ENCODE data around the gene GDF2.

GDF2 gene

DNA sequence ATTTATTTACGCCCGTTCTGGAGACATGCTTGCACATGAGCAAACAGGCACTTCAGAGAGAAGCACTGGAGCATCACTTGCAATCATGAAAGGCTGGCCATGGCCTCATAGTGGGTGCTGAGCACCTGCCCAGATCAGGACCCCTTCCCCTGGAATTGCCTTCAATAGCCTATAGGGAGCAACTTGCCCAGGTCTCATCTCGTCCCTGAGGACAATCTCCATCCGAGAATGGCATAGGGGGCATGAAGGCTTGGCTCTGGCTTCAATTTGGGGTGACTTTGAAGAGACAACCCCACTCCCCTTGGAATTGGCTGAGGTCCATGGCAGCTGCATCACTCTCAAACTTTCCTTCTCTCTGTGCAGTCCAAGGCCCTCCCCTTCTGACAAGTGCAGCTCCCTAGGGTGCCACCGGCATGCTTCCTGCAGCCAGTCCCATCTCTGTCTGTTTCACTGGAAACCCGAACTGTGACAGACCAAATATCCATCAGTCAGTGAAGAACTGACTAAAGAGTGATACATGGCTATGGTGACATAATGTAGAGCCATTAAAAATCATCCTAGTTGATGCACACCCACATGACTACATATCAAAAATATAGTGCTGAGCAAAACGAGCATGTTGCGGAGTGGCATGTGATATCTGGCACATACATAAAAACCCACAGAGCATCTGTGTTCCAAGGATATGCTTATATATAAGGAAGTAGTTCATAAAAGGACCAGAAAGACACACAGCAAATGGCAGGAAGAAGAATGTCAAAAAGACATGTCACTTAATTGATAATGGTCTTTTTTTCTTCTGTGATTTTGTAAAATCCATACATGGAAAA, 12.4 kb downstream of the GDF2 start:
- no peak for DNase-seq

DNA sequence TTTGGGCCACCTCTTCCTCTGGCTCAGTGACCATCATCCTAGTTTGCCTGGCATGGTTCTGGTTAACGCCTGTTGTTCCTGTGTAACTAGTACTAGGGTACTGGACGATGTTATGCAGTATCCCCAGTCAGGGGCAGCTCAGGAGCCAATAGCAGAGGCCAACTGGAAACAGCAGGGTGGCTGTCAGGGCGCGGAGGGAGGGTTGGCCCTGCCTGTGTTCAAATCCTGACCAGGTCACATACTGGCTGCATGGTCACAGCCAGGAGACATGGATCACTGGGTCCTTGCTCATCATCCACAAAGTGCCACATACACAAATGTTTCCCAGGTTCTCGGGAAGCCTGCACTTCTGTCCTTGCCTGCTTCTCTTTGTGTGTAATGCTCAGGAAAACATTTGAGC, 13.7 kb downstream of the GDF2 start:
- no peak for DNase-seq

DNA sequence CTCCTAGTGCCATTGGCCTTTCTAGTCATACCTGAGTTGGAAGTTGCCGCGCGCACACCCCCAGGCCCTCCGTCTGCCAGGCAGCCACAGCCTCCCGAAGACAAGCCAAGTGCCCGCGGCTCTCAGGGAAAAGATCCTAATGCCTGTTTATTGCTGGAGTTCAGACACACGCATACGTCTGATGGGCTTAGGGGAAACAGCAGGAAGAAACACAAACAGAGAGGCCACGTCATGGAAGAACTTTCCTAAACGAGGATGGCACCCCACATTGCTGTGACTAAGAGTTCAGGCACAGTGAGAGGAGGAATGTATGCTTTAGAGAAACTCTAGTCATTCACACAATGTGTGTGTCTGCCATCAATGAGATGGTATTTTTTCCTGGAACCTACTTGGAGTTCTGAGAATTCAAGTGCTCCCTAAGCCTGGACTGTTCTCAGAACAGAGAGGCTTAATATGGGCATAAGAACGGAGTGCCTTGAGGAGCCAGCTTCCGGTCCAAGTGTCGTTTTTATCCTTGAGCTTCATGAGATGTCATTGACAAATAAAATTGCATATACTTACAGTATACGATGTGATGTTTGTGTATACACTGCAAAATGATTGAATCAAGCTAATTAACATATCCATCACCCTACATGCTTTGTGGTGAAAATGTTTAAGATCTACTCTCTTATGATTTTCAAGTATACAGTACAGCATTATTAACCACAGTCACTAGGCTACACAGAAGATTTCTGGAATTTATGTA, 14.3 kb downstream of the GDF2 start:
- DNase-seq: no peak

GRCh38 chr10:47337310-47337709, 15.1 kb downstream of the GDF2 start:
- no peak for DNase-seq

- DNase-seq: no peak
Measured at GRCh38 chr10:47339186-47339735, 17.0 kb downstream of the GDF2 start.

GRCh38 chr10:47339759-47340607, 17.7 kb downstream of the GDF2 start:
- DNase-seq: no peak

DNA sequence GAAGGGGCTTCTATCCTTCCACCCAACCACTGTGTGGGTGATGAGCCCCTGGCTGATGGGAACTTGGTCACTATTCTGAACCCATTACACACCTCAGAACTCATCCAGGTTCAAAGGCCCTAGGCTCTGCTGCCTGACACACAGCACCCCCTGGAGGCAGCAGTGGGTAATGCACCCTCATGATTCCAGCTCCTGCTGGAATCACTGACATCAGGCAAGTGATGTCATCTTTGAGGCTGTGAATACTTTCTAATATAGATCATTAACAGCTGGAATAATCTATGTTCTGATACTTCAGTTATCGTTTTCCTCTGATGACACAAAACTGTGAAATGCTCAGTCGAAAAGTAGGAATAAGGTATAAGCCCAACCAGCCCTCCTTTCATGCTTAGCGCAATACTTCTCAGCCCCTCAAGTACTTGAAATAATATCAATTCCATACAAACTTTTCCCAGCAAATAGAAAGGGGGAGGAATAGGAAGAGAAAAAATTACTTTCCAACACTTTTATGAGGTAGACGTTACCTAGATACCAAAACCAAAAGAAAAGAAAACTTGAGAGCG, 18.4 kb downstream of the GDF2 start:
- DNase-seq: peak; percentile 31 to 82 (median 58)

GRCh38 chr10:47344996-47345870, 23.0 kb downstream of the GDF2 start:
- no peak for DNase-seq

GRCh38 chr10:47346581-47347302, 24.5 kb downstream of the GDF2 start:
- no peak for DNase-seq

DNA sequence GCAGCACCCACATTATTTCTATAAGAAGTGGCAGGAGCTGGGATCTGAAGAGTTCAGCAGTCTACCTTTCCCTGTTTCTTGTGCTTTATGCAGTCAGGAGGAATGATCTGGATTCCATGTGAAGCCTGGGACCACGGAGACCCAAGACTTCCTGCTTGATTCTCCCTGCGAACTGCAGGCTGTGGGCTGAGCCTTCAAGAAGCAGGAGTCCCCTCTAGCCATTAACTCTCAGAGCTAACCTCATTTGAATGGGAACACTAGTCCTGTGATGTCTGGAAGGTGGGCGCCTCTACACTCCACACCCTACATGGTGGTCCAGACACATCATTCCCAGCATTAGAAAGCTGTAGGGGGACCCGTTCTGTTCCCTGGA, 25.0 kb downstream of the GDF2 start:
- DNase-seq: no peak

- DNase-seq: no peak
Measured at GRCh38 chr10:47348138-47348651, 25.9 kb downstream of the GDF2 start, which contains the start of gene RBP3. Gene RBP3 (plus strand): TSS chr10:47348363. CDS start chr10:47348485, 122 bp downstream.

DNA sequence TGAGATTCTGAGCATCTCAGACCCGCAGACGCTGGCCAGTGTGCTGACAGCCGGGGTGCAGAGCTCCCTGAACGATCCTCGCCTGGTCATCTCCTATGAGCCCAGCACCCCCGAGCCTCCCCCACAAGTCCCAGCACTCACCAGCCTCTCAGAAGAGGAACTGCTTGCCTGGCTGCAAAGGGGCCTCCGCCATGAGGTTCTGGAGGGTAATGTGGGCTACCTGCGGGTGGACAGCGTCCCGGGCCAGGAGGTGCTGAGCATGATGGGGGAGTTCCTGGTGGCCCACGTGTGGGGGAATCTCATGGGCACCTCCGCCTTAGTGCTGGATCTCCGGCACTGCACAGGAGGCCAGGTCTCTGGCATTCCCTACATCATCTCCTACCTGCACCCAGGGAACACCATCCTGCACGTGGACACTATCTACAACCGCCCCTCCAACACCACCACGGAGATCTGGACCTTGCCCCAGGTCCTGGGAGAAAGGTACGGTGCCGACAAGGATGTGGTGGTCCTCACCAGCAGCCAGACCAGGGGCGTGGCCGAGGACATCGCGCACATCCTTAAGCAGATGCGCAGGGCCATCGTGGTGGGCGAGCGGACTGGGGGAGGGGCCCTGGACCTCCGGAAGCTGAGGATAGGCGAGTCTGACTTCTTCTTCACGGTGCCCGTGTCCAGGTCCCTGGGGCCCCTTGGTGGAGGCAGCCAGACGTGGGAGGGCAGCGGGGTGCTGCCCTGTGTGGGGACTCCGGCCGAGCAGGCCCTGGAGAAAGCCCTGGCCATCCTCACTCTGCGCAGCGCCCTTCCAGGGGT, 26.6 kb downstream of the GDF2 start:
- DNase-seq: no peak

GRCh38 chr10:47349516-47349915, 27.3 kb downstream of the GDF2 start:
- DNase-seq: no peak

- no peak for DNase-seq
Measured at GRCh38 chr10:47349941-47350371, 27.7 kb downstream of the GDF2 start.

DNA sequence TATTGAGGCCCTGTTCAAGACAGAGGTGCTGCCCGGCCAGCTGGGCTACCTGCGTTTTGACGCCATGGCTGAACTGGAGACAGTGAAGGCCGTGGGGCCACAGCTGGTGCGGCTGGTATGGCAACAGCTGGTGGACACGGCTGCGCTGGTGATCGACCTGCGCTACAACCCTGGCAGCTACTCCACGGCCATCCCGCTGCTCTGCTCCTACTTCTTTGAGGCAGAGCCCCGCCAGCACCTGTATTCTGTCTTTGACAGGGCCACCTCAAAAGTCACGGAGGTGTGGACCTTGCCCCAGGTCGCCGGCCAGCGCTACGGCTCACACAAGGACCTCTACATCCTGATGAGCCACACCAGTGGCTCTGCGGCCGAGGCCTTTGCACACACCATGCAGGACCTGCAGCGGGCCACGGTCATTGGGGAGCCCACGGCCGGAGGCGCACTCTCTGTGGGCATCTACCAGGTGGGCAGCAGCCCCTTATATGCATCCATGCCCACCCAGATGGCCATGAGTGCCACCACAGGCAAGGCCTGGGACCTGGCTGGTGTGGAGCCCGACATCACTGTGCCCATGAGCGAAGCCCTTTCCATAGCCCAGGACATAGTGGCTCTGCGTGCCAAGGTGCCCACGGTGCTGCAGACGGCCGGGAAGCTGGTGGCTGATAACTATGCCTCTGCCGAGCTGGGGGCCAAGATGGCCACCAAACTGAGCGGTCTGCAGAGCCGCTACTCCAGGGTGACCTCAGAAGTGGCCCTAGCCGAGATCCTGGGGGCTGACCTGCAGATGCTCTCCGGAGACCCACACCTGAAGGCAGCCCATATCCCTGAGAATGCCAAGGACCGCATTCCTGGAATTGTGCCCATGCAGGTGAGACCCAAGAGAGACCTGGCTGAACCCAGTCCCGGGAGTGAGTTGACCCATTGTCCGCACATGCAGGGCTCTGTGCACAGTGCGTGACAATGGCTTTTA, 28.7 kb downstream of the GDF2 start:
- no peak for DNase-seq

- no peak for DNase-seq
Measured at GRCh38 chr10:47351899-47352815, 29.9 kb downstream of the GDF2 start.

- DNase-seq: no peak
Measured at GRCh38 chr10:47353351-47353750, 31.1 kb downstream of the GDF2 start.

All from stimulated activated naive CD4-positive, alpha-beta T cell (primary cell).